Esophagus muscularis mucosa (tissue), 4 donors: Measurements from ENCODE around the gene SLC25A30.

ENCODE experiments used
- EP300 ChIP-seq: sonication (generic); formaldehyde crosslinking; IDR thresholded peaks from one replicate; pipeline ENCODE4 v1.6.1; 2017; ENCODE audit warnings: antibody characterized with exemption
- POLR2A ChIP-seq: fragments of 450-650 bp; IDR thresholded peaks from one replicate; pipeline ENCODE4 v1.6.1; 2017; ENCODE audit warnings: antibody characterized with exemption, moderate library complexity, mild to moderate bottlenecking, low read depth
- POLR2AphosphoS5 ChIP-seq, 2 donors: sonication (generic); formaldehyde crosslinking; IDR thresholded peaks; one replicate each; pipeline ENCODE4 v1.6.1; 2017; ENCODE audit warnings: antibody characterized with exemption in 2 of 2
- TF ChIP-seq, protein P1 (sequence below), 3 experiments: fragments of 200-600 bp in 2 of 3; fragments of 450-650 bp in 1 of 3; sonication (generic) in 2 of 3; IDR thresholded peaks; one replicate each; pipeline ENCODE4 v1.5.1; 2017 to 2019; ENCODE audit warnings: antibody characterized with exemption in 3 of 3, mild to moderate bottlenecking in 2 of 3, moderate library complexity in 1 of 3

DNA sequence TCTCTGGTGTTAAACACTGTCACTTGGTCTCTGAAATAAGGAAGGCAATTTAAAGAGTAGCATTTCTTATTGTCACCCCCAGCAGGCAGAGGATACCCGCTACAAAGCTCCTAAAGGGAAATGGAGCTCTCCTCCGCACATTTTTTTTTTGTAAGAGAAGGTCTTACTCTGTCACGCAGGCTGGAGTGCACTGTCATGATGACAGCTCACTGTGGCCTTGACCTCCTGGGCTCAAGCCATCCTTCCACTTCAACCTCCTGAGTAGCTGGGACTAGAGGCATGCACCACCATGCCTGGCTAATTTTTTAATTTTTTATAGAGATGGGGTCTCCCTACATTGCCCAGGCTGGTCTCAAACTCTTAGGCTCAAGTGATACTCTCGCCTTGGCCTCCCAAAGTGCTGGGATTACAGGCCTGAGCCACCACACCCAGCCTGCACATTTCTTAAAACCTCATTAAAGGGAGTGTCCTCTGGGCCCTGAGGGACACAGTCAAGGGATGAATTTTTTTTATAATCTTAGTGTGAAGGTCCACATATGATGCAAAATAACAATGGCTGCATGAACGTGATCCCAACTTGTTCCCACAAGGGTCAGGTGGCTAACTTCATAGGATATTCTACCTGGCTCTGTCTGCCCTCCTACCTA lies 32.1 kb downstream of the SLC25A30 start:
- TF ChIP-seq, protein P1, sequence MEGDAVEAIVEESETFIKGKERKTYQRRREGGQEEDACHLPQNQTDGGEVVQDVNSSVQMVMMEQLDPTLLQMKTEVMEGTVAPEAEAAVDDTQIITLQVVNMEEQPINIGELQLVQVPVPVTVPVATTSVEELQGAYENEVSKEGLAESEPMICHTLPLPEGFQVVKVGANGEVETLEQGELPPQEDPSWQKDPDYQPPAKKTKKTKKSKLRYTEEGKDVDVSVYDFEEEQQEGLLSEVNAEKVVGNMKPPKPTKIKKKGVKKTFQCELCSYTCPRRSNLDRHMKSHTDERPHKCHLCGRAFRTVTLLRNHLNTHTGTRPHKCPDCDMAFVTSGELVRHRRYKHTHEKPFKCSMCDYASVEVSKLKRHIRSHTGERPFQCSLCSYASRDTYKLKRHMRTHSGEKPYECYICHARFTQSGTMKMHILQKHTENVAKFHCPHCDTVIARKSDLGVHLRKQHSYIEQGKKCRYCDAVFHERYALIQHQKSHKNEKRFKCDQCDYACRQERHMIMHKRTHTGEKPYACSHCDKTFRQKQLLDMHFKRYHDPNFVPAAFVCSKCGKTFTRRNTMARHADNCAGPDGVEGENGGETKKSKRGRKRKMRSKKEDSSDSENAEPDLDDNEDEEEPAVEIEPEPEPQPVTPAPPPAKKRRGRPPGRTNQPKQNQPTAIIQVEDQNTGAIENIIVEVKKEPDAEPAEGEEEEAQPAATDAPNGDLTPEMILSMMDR (IDR thresholded peaks at IDR 0.05): no peak
- TF ChIP-seq EP300 (no peak), POLR2A (no peak), POLR2AphosphoS5 (IDR thresholded peaks at IDR 0.05) (no peak)
